NCI-H524 treated with DMSO at 0.1 percent for 48 hours (cell line): ENCODE measurements around the gene RFPL3.
"Not testable (repeated sequence)": the region's sequence is repeated elsewhere in the genome, so short reads cannot be mapped to it uniquely, and the experiment has no call there.

Source experiments
- DNase-seq: peaks from one replicate; lab custom pipeline; 2025; lab: John Stamatoyannopoulos, UW

RFPL3 gene

DNA sequence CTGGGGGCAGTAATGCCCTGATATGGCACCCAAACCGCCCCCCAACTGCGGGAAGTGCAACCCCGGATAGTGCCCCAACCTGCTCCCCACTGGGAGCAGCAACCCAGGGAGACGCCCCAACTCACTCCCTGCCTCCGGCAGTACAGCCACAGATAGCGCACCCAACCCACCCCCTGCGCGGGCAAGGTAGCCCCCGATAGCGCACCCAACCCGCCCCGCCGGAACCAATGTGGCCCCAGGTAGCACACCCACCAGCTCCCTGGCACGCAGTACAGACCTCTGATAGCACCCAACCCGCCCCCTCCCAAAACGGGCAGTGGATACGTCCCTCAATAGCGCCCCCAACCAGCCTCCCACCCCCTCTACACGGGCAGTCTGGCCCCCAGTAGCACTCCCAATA is 3.8 kb upstream of the RFPL3 start:
- DNase-seq: no peak

DNA sequence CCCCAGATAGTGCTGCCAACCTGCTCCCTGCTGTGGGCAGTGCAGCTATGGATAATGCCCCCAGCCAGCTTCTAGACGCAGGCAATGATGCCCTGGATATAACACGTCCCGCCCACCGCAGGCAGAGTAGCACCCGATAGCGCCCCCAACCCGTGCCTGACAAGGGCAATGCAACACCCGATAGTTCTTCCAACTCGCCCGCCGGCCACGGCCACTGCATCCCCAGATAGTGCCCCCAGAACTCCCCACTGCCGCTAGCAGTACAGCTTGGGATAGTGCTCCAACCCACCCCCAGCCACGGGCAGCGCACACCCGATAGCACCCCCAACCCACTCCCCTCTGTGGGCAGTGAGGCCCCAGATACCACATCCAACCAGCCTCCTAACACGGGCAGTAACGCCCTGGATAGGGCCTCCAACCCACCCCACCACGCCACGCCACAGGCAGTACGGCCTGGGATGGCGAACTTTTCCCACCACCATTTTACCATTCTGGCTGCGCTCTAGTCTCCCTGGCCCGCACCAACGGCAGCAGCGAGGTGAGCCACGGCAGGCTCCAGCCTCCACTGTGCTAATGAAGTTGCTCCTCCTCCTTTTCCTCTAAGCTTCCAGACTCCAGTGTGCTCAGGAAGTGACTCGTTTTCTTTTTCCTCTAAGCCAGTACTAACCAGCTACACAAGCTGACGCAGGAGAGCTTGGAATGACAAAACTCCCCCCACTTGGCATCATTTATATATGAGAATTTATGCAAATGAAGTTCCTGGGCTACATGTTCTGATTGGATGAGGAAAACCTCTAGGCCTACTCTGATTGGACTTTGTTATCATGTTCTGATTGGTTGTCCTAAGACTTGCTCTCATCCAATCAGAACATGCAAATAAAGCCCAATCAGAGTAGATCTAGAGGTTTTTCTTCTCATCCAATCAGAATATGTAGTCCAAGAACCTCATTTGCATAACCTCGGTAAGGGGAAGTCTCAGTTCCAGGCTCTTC is 3.0 kb upstream of the RFPL3 start:
- no peak for DNase-seq

DNA sequence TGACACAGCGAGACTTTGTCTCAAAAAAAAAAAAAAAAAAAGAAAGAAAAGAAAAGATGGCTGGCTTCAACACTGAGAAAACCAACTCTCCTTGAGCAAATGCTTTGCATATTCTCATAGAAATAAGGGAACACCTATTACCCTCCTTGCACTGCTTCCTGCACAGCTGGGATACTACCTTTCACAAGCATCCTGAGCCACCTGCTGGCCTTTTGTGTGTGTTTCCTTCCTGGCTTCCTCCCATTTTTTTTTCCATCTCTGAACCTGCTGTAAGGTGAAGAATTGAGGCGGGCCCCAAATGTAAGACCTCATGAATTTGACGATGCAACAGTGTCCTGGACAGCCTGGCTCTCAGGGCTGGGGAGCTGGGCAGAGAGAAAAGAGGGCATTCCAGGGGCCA is 1.9 kb upstream of the RFPL3 start:
- no peak for DNase-seq

DNA sequence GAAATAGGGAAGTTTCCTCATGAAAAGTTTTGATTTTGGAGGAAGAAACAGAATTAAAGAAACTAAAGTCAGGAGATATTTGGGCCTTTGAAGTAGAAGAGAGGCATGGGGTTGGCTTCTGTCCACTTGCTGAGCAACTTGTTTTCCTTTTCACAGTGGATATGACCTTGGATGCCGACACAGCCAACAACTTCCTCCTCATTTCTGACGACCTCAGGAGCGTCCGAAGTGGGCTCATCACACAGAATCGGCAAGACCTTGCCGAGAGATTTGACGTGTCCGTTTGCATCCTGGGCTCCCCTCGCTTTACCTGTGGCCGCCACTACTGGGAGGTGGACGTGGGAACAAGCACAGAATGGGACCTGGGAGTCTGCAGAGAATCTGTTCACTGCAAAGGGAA is 2.4 kb downstream of the RFPL3 start:
- not testable (repeated sequence) for DNase-seq

DNA sequence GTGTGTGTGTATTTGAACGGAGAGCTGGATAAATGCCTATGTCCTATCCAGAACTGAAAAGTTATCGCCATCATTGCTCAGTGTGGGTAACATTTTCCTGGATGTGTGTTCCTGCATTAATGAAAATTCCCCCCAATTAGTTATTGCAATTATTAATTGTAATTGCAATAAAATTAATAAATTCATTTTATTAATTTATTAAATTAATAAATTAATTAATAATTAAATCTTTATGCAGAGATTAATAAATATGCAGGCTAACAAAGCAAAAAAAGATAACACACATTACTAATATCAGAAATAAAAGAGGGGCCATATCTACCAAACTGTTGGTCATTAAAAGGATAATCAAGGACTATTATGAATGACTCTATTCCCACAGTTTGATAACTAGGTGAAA is 3.6 kb downstream of the RFPL3 start:
- DNase-seq: no peak

DNA sequence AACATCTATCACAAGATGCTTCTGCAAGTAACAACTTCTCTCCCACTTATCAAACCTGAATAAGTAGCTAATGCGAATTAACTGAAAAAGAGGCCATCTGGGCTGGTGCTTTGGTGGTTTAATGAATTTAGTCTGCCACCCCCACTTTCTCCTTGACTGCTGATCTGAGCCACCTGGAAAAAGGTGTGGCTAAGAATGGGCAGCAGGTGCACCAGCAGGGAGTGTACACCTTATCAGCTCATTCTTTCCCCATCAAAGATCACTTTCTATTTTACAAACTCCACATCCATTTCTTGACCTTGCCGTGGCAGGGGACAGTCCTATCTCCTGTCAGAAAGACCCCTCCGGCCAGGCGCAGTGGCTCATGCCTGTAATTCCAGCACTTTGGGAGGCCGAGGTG is 6.5 kb downstream of the RFPL3 start:
- no peak for DNase-seq

DNA sequence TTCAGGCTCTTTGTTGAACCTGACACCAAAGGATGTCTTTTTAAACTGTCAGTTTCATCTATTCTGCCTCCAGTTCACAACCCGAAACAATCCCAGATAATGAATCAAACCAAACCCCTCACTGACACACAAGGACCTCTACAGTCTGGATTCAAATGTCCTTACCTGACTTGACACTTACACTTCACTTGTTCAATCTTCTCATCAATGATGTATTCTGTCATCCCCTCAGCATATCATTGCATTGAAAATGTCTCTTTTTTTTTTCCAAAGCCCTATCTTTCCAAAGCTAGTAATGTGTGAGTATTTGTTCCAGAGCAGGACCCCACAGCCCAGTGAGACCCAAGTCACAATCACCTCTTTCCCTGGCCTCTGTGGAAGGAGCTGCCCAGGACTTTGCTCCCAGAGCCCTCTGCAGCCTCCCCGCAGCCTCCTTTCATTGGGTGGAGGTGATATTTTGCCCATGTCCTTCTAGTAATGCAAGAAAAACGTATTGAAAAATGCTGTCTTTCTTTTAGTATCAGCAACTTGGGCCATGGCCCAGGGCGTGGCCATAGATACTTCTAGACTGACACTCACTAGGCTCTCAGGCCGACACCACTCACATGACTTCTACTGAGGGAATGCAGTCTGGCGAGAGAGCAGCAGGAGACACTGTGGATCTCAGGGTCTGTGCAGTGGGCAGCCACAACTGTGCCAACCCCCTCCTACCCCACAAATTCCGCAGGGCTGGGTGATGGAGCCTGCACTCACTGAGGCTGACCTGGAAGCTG is 18.2 kb downstream of the RFPL3 start:
- DNase-seq: no peak

DNA sequence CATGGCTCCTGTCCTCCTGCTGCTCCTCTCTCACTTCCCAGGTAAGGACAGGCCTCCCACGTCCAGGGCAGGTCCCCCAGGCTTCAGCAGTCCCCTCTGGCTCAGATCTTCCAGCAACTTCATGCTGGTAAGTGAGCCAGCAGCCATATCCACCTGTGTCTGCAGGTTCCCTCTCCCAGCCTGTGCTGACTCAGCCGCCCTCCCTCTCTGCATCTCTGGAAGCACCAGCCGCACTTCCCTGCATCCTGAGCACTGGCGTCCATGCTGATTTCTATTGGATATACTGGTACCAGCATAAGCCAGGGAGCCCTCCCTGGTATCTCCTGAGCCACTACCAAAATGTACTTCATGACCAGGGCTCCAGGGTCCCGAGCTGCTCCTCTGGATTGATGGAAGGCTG is 19.0 kb downstream of the RFPL3 start:
- no peak for DNase-seq

DNA sequence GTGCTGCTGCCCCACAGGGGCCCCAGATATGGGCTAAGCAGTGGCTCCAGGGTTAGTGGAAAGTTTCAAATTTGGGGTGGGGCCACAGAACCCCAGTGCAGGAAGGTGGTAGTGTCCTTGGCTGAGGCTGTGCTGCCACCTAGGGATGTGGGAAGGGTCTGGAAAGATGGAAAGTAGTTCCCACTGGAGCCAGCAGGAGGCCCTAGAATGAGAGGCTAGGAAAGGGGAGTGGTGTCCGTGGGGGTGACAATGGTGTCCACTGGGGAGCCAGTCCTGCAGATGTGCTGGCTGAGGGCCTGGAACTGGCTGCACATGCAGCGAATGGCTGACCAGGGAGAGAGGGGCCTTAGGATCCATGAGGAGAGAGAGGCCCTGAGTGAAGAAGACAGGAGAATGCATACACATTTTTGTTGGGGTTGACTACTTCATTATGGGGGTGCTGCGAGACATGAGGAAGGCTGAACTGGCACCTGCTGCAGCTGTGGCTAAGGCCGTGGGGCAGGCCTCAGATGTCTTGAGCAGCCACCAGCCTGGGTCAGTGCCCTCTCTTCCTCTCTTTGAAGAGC is 21.1 kb downstream of the RFPL3 start:
- peak; percentile 10 for DNase-seq

DNA sequence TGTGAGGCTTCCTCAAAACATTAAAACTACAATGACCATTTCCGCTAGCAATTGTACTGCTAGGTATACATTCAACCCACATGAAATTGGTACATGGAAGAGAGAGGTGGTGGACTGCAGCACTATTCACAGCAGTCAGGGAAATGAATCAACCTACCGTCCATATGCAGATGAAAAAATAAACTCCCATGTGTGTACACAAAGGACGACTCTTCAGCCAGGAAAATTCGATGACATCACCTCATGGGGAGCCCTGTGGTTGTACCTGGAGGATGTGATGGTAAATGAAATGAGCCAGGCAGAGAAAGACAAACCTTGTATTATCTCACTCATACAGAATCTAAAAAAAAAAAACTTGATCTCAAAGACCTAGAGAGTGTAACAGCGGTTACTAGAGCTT is 23.3 kb downstream of the RFPL3 start:
- no peak for DNase-seq

DNA sequence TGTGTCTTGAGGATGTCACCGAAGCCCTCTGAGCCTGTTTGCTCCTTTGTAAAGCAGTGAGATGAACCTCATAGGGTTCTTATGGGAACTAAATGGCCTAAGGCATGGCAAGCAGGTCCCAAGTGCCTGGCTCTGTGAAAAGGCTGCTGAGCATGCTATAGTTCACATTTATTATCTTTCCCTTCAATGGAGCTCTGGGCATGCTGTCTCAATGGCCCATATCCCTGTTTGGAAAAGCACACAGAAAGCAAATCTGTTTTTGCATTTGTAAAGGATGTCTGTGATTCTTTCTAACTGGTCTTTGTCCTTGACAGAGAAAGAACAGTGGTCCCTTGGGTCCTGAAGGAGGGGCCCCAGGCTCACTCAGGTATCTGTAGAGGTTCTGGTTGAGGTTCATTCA is 28.0 kb downstream of the RFPL3 start:
- DNase-seq: no peak

DNA sequence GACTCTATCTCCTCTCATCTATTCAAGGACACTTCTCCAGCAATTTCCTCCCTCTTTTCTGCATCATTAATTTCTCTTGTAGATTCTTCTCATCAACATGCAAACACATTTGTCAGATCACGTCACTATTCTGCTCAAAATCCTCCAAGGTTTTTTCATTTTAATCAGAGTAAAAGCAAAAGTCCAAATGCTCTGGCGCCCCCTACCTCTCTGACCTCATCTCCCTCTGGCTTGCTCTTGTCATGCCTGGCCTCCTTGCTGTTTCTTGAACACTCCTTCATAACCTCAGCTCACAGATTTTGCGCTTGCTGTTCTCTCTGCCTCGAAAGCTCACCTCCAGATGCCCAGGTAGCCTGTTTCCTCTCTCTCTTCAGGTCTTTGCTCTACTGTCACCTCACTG is 32.0 kb downstream of the RFPL3 start:
- DNase-seq: no peak

DNA sequence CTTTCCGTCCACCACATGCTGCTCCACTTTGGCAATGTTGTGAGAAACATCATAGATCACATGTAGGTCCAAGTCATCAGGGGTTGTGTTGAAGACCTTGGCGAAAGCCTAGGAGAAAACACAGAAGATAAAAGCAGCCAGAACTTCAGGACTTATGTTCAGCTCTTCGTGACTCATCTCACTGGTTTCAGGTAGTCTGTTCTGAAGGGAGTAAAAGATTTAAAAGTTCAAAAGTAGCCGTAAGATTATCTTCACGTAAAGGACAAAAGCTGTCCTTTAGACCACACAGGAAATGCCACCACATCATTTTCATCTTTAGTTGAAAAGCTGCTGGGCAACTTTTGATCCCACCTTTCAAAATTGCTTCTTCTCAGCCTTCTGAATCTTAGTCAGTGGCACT is 37.4 kb downstream of the RFPL3 start:
- no peak for DNase-seq

DNA sequence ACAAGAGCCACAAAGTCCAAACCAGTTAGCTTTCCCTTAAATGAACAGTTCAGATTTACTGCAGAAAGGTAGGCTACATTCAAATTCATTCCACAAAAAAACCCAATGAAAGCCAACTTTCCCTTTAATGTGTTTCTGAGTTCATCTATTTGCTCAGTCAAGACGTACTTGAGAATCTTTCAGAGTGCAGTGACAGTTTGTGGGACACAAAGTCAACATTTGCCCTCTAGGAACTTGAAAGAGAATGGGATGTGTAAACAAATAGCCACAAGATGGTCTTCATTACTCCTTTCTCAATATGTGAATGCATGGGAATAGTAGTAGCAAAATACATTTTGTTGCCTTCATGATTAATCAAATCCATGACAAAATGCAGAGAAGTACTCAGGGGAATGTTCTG is 38.6 kb downstream of the RFPL3 start:
- DNase-seq: no peak

DNA sequence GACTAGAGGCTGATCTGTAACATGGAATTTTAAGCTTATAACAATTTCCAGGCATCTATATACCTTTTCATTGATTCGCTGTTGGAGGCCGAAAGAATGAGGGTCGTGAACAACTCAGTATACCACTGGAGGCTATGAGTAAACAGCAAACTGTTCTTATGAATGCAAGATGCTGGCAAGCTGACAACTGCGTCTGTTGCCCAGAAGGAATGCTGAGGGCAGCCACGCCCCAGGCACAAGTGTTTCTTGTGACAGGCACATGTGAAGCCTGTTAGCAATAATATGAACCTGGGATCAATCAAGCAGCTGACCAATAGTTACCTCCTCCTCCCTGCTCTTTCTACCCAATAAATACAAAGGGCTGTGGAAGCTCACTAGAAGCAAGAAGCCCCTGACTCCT is 39.1 kb downstream of the RFPL3 start:
- DNase-seq: no peak

DNA sequence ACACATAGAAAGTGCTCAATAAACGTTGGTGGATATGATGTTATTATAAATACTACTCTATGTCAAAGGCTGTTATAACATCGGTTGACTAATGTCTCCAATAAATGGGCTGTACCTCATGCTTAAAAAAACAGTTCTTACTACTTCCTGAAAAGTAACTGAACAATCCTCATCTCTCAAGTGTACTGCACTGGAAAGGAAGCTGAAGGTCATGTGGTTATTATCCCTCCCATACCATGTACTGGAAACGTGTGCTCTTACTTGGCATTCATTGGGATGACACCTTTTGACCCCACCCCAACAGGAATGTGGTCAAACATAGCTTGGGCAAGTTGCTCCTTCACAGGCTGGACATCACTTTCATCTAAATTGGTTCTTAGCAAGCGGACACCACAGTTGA is 43.8 kb downstream of the RFPL3 start:
- DNase-seq: no peak

DNA sequence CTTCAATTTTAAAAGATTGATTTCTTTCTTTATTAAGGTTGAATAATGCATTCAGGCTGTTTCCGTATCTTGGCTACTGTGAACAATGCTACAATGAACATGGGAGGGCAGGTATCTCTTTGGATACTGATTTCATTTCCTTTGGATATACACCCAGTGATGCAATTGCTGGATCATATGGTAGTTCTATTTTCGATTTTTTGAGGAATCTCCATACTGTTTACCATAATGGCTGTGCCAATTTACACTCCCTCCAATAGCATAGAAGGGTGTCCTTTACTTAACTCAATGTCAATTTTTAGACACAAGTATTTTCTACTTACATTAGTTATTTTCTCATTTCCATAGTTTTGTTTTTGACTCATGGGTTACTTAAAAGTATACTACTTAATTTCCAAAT is 46.4 kb downstream of the RFPL3 start:
- no peak for DNase-seq

DNA sequence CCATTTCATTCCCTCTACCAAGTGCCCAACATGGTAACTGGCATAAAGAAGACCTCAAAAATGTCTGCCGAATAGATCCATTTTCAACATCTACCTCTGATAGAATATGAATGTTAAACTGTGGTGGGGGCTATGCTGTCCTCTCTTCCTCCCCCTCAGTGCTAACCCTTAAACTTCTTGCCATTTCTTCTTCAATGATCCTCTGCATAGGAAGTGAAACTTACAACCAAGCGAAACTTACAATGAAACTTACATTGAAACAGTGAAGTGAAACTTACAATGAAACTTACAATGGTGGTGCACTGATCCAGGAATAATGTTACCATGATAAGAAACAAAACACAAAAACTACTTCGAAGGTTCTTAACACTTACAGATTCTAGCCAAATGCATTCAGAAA is 49.6 kb downstream of the RFPL3 start:
- DNase-seq: no peak

DNA sequence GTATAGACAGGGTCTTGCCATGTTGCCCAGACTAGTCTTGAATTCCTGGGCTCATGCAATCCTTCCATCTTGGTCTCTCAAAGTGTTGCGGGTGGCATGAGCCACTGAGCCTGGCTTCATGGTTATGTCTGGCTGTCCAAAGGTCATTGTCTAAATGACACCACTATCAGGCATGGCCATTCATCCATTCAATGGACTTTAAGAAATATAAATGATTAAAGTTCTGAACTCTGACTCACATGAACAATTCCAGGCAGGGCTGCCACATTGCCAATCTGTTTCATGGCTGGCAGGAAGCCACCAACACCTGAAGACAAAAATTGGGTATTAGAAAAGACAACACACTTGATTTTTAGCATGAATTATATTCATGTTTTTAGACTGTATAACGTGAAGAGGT is 50.3 kb downstream of the RFPL3 start:
- DNase-seq: no peak

DNA sequence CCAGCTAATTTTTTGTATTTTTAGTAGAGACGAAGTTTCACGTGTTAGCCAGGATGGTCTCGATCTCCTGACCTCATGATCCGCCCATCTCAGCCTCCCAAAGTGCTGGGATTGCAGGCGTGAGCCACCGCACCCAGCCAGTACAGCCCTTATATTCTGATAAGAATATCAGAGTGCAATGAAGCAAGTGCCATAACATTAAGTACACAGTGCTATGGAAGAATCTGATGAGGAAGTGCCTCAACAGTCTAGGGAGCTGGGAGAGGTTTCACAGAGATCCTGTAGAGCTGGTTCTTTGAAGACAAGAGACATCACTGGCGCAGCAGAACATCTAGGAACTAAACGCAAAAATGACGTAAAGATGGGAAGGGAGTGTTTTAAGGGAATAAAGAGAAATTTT is 52.3 kb downstream of the RFPL3 start:
- DNase-seq: no peak

DNA sequence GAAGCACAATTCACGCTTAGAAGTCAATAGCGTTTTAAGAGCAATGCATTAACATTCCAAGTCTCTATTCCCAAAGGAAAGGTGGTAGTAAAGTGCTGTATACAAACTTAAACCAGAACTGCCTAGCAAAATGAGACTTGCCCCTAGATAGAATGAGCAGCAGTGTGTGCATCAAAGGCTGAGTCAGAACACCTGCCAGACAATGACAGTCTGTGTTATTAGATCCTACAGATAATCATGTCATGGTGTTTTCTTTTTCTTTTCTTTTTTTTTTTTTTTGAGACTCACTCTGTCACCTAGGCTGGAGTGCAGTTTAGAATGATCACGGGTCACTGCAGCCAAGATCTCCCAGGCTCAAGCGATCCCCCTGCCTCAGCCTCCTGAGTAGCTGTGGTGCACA is 52.8 kb downstream of the RFPL3 start:
- DNase-seq: no peak
